Panc1 (cell line): Measurements from ENCODE around the gene MRPL55. TPM values are rescaled to one million over a fixed set of nuclear protein-coding genes. Genes with fewer than 3 reads are reported as not detected.
A peak's percentile ranks its signal among the peaks of the same experiment; 100 is the strongest.

Source experiments
- ATAC-seq: fragments of 200-7000 bp; cut with Tn5 transposase; 2 replicates; pipeline ENCODE4 v1.9.1; 2020; ENCODE audit warnings: mild to moderate bottlenecking, moderate library complexity
- BruUV-seq: library from RNA; stranded (reverse); fragments of 400-500 nt; replicated peaks from 2 replicates; lab custom pipeline; 2021; lab: Mats Ljungman, UMichigan
- CTCF ChIA-PET: fragments of 300-600 bp; sonication (Branson Sonifier 250); formaldehyde crosslinking; loops from one replicate; lab custom pipeline; 2022; ENCODE audit warnings: antibody characterized with exemption; lab: Charles Lee
- POLR2A ChIA-PET: fragments of 300-600 bp; sonication (Branson Sonifier 250); formaldehyde crosslinking; loops from one replicate; lab custom pipeline; 2022; ENCODE audit warnings: antibody characterized with exemption; lab: Charles Lee
- DNase-seq: peaks from one replicate; pipeline ENCODE4 v3.0.0-alpha.2; 2010; ENCODE audit warnings: low read depth, low spot score
- H3K27ac ChIP-seq: 2 replicates; pipeline ENCODE4 v1.5.1; 2011; ENCODE audit warnings: mild to moderate bottlenecking, low read length, inconsistent platforms
- H3K27me3 ChIP-seq: fragments of 200-500 bp; sonication (Bioruptor generic); 2 replicates; pipeline ENCODE4 v1.6.0; 2014; ENCODE audit warnings: low read length, inconsistent platforms; ENCODE audit not compliant: control insufficient read depth, insufficient read depth
- H3K36me3 ChIP-seq: fragments of 200-500 bp; sonication (Bioruptor generic); 2 replicates; pipeline ENCODE4 v1.5.1; 2014; ENCODE audit warnings: inconsistent platforms, mild to moderate bottlenecking, low read length, moderate library complexity; ENCODE audit not compliant: control insufficient read depth, insufficient read depth
- H3K4me1 ChIP-seq: 2 replicates; pipeline ENCODE4 v1.5.1; 2011; ENCODE audit warnings: inconsistent platforms, mild to moderate bottlenecking, low read length, moderate library complexity; ENCODE audit not compliant: control insufficient read depth, insufficient read depth
- H3K4me3 ChIP-seq, 2 experiments: 2 replicates each; pipeline ENCODE4 v1.5.1; 2011 to 2012; ENCODE audit warnings: low read depth in 2 of 2, low read length in 2 of 2, mild to moderate bottlenecking in 2 of 2, inconsistent platforms in 1 of 2, moderate library complexity in 1 of 2
- H3K9me3 ChIP-seq: fragments of 200-500 bp; sonication (Bioruptor generic); 2 replicates; pipeline ENCODE4 v1.5.1; 2014; ENCODE audit warnings: low read depth, mild to moderate bottlenecking, inconsistent platforms, low read length, moderate library complexity; ENCODE audit not compliant: control insufficient read depth, insufficient read depth
- CTCF ChIP-seq: fragments of 450-650 bp; IDR thresholded peaks from 2 replicates; pipeline ENCODE4 v1.5.1; 2017; ENCODE audit warnings: mild to moderate bottlenecking
- POLR2AphosphoS5 ChIP-seq: IDR thresholded peaks from 2 replicates; pipeline ENCODE4 v1.6.1; 2012; ENCODE audit warnings: mild to moderate bottlenecking, low read depth, low read length, moderate library complexity
- REST ChIP-seq, 2 experiments: IDR thresholded peaks; 2 replicates each; pipeline ENCODE4 v1.6.1; 2011 to 2012; ENCODE audit warnings: low read depth in 2 of 2, control low read depth in 1 of 2, low read length in 1 of 2, mild to moderate bottlenecking in 1 of 2, moderate library complexity in 1 of 2; ENCODE audit not compliant: insufficient read depth in 1 of 2
- SIN3A ChIP-seq: IDR thresholded peaks from 2 replicates; pipeline ENCODE4 v1.6.1; 2012; ENCODE audit warnings: low read depth, mild to moderate bottlenecking, low read length, moderate library complexity, borderline replicate concordance; ENCODE audit not compliant: insufficient read depth
- TCF7L2 ChIP-seq: IDR thresholded peaks from 2 replicates; pipeline ENCODE4 v1.6.1; 2011; ENCODE audit warnings: mild to moderate bottlenecking, low read depth, low read length, inconsistent platforms
- in situ Hi-C: cut with HindIII; loops from 2 replicates; pipeline ENCODE4 v1.10.0; 2016; ENCODE audit warnings: low sequenced_read_pairs, low pct_unique_long_range_greater_than_20kb
- intact Hi-C: fragments of 100-400 bp; cut with micrococcal nuclease; formaldehyde crosslinking; loops from one replicate; pipeline ENCODE4 v1.10.0; 2022; ENCODE audit not compliant: unreplicated experiment
- total RNA-seq: library from RNA; stranded (reverse); gene quantifications from one replicate; pipeline ENCODE4 v1.2.1, GENCODE V29; 2021; ENCODE audit not compliant: unreplicated experiment

MRPL55 gene
- total RNA-seq, 1 experiment from 2014 or later, result 53.0 TPM

- peak overlapping the region; percentile 86 for H3K27ac ChIP-seq
- no TSS peak for BruUV-seq
- intact Hi-C loops, result no loop called here
Observed at GRCh38 chr1:228108742-228109072, 392 bp downstream of the MRPL55 start.

GRCh38 chr1:228108055-228108690 is 926 bp downstream of the MRPL55 start:
- no peak for TF ChIP-seq REST (IDR thresholded peaks at IDR 0.05; ENCODE audit: insufficient read depth in 1 of 2, low read depth in 2 of 2, low read length in 1 of 2)
- intact Hi-C loops, result no loop called here

More at GRCh38 chr1:228108742-228109072, 392 bp downstream of the MRPL55 start:
- no peaks in the 10 kb centered on the region for H3K27me3 ChIP-seq
- H3K4me1 ChIP-seq, result peaks cover 15% of the 10 kb centered on the region
- peaks cover 2% of the 10 kb centered on the region; the same call in 1 of the 2 replicates for H3K36me3 ChIP-seq
- peak overlapping the region; percentile 94 to 100 for H3K4me3 ChIP-seq
- ChIA-PET POLR2A (no interaction called here), CTCF (no interaction called here)
- in situ Hi-C loops, result no loop called here
- no peak for DNase-seq
- ATAC-seq, result no peak
- TF ChIP-seq REST (IDR thresholded peaks at IDR 0.05; ENCODE audit: insufficient read depth in 1 of 2, low read depth in 2 of 2, low read length in 1 of 2) (no peak), SIN3A (no peak), TCF7L2 (no peak), CTCF (no peak), POLR2AphosphoS5 (no peak)
- H3K9me3 ChIP-seq, result no peaks in the 10 kb centered on the region

More at GRCh38 chr1:228108055-228108690, 926 bp downstream of the MRPL55 start:
- no TSS peak for BruUV-seq
- ATAC-seq (no peak), DNase-seq (no peak)
- POLR2A ChIA-PET, result no interaction called here
- Histone ChIP-seq H3K27me3 (no peaks in the 10 kb centered on the region), H3K4me3 (peak overlapping the region; percentile 94 to 100), H3K27ac (peak overlapping the region; percentile 86), H3K36me3 (peaks cover 2% of the 10 kb centered on the region; the same call in 1 of the 2 replicates), H3K4me1 (peaks cover 15% of the 10 kb centered on the region), H3K9me3 (no peaks in the 10 kb centered on the region)
- in situ Hi-C loops, result no loop called here
- CTCF ChIA-PET, result no interaction called here
